A549 (cell line): ENCODE data around the gene PLCL1. TPM values are rescaled to one million over a fixed set of nuclear protein-coding genes. Genes with fewer than 3 reads are reported as not detected.

ENCODE experiments used
- ATAC-seq, 2 experiments: fragments of 200-7000 bp in 1 of 2; fragments of >200 bp in 1 of 2; cut with Nextera tagmentation in 1 of 2; cut with Tn5 transposase in 1 of 2; 3 replicates each; pipeline versions ENCODE4 v1.8.0 to v1.9.1; 2018 to 2020; ENCODE audit warnings: mild to moderate bottlenecking in 1 of 2, moderate library complexity in 1 of 2
- CTCF ChIA-PET: fragments of 300-600 bp; sonication (Branson Sonifier 250); formaldehyde crosslinking; extraction: SDS; loops from one replicate; lab custom pipeline; 2021; ENCODE audit warnings: antibody characterized with exemption, inconsistent platforms; lab: Yijun Ruan, JAX
- POLR2A ChIA-PET: fragments of 350-600 bp; formaldehyde crosslinking; extraction: SDS; loops from one replicate; lab custom pipeline; 2021; ENCODE audit warnings: antibody characterized with exemption, inconsistent platforms; lab: Yijun Ruan, JAX
- DNase-seq, 2 experiments: peaks; one replicate each; pipeline versions ENCODE4 v3.0.0 to v3.0.0-alpha.2; 2011 to 2016; ENCODE audit warnings: low read depth in 1 of 2, low spot score in 1 of 2
- FAIRE-seq: peaks from 2 replicates; lab custom pipeline; 2011; peaks lifted over from hg19 to GRCh38; lab: Jason Lieb, UNC
- H3K27ac ChIP-seq, 2 experiments: fragments of >200 bp; sonication (Bioruptor Twin); formaldehyde crosslinking; 3 replicates each; pipeline ENCODE4 v1.5.1; 2016 to 2017
- H3K4me1 ChIP-seq: fragments of >200 bp; sonication (Bioruptor Twin); formaldehyde crosslinking; 3 replicates; pipeline ENCODE4 v1.6.1; 2016
- H3K4me2 ChIP-seq: fragments of >200 bp; sonication (Bioruptor Twin); formaldehyde crosslinking; 3 replicates; pipeline ENCODE4 v1.6.1; 2016
- H3K4me3 ChIP-seq: fragments of >200 bp; sonication (Bioruptor Twin); formaldehyde crosslinking; 3 replicates; pipeline ENCODE4 v1.5.1; 2016
- H3K9me3 ChIP-seq: fragments of >200 bp; sonication (Bioruptor Twin); formaldehyde crosslinking; 3 replicates; pipeline ENCODE4 v1.6.1; 2016
- CBX8 ChIP-seq: fragments of 200-600 bp; sonication (generic); IDR thresholded peaks from 2 replicates; pipeline ENCODE4 v1.6.1; 2016
- EP300 ChIP-seq, 2 experiments: fragments of >200 bp; sonication (Bioruptor Twin); formaldehyde crosslinking; IDR thresholded peaks; 2 replicates in 1 of 2; 3 replicates in 1 of 2; pipeline ENCODE4 v1.6.1; 2016 to 2017
- ESRRA ChIP-seq: fragments of 150-350 bp; IDR thresholded peaks from 2 replicates; pipeline ENCODE4 v1.6.1; 2014; ENCODE audit warnings: mild to moderate bottlenecking, low read length, borderline replicate concordance
- GATA3 ChIP-seq: IDR thresholded peaks from 2 replicates; pipeline ENCODE4 v1.6.1; 2012; ENCODE audit warnings: borderline replicate concordance
- HOXB13 ChIP-seq: fragments of 250-450 bp; sonication (Bioruptor Pico); IDR thresholded peaks from 2 replicates; pipeline ENCODE4 v1.5.0; 2020; ENCODE audit warnings: low read depth, mild to moderate bottlenecking, moderate library complexity
- MAZ ChIP-seq: fragments of 150-350 bp; IDR thresholded peaks from 2 replicates; pipeline ENCODE4 v1.6.1; 2014; ENCODE audit warnings: antibody characterized with exemption, low read depth, low read length, borderline replicate concordance
- MYC ChIP-seq: IDR thresholded peaks from 2 replicates; pipeline ENCODE4 v1.6.1; 2012; ENCODE audit warnings: mild to moderate bottlenecking, inconsistent platforms, low read length, improper control_type of control experiment, borderline replicate concordance
- NFE2L2 ChIP-seq: fragments of 150-350 bp; conservative IDR thresholded peaks from 2 replicates; pipeline ENCODE4 v1.6.1; 2014; ENCODE audit warnings: low read length
- RAD21 ChIP-seq, 2 experiments: fragments of >200 bp in 1 of 2; sonication (Bioruptor Twin) in 1 of 2; formaldehyde crosslinking in 1 of 2; IDR thresholded peaks in 1 of 2; conservative IDR thresholded peaks in 1 of 2; 2 replicates in 1 of 2; 3 replicates in 1 of 2; pipeline ENCODE4 v1.6.1; 2012 to 2018; ENCODE audit warnings: inconsistent platforms in 1 of 2
- RARB ChIP-seq: fragments of 250-450 bp; sonication (Bioruptor Pico); IDR thresholded peaks from 2 replicates; pipeline ENCODE4 v1.8.0; 2021; ENCODE audit warnings: mild to moderate bottlenecking, moderate library complexity
- RCOR1 ChIP-seq: fragments of 150-350 bp; IDR thresholded peaks from 2 replicates; pipeline ENCODE4 v1.6.1; 2014; ENCODE audit warnings: antibody characterized with exemption, low read length, low read depth
- RNF2 ChIP-seq: fragments of 200-600 bp; sonication (generic); IDR thresholded peaks from 2 replicates; pipeline ENCODE4 v1.6.1; 2016; ENCODE audit warnings: low read depth, mild to moderate bottlenecking, antibody characterized with exemption, moderate library complexity, borderline replicate concordance
- TP53 ChIP-seq: fragments of 250-450 bp; sonication (Bioruptor Pico); IDR thresholded peaks from 2 replicates; pipeline ENCODE4 v1.5.0; 2021; ENCODE audit warnings: mild to moderate bottlenecking, moderate library complexity
- ZC3H11A ChIP-seq: fragments of 450-650 bp; IDR thresholded peaks from 2 replicates; pipeline ENCODE4 v1.6.1; 2014; ENCODE audit warnings: antibody characterized with exemption, mild to moderate bottlenecking
- WGBS: methylation state at CpG from one replicate; pipeline ENCODE4 v1.1.6; 2017; ENCODE audit errors: missing lambda C conversion rate; 5-methylcytosine and 5-hydroxymethylcytosine counted together
- polyA plus RNA-seq, 4 experiments: library from polyadenylated mRNA; depleted of rRNA in 3 of 4; stranded (reverse); fragments of >200 nt; fragmentation: RNase III in 1 of 4; extraction: RNeasy Plus Mini Kit Qiagen cat#74134 plus additional on column Dnase treatment in 1 of 4; gene quantifications; 2 replicates in 3 of 4; 3 replicates in 1 of 4; pipeline ENCODE4 v1.2.3, GENCODE V29; 2011 to 2017
- TF ChIP-seq, protein P1 (sequence below): fragments of 200-600 bp; sonication (generic); IDR thresholded peaks from 2 replicates; pipeline ENCODE4 v1.6.1; 2016; ENCODE audit warnings: antibody characterized with exemption, mild to moderate bottlenecking, moderate library complexity
- TF ChIP-seq, protein P2 (sequence below): fragments of 450-650 bp; IDR thresholded peaks from 2 replicates; pipeline ENCODE4 v1.6.1; 2014; ENCODE audit warnings: antibody characterized with exemption
- TF ChIP-seq, protein P3 (sequence below): fragments of >200 bp; sonication (Bioruptor Twin); formaldehyde crosslinking; IDR thresholded peaks from 3 replicates; pipeline ENCODE4 v1.6.1; 2016
- TF ChIP-seq, protein P4 (sequence below): fragments of >200 bp; sonication (Bioruptor Twin); formaldehyde crosslinking; IDR thresholded peaks from 2 replicates; pipeline ENCODE4 v1.6.1; 2016

PLCL1 gene
- polyA plus RNA-seq, 2 of the 4 experiments (the other 2 are of a cell fraction) = 0.03 TPM

DNA sequence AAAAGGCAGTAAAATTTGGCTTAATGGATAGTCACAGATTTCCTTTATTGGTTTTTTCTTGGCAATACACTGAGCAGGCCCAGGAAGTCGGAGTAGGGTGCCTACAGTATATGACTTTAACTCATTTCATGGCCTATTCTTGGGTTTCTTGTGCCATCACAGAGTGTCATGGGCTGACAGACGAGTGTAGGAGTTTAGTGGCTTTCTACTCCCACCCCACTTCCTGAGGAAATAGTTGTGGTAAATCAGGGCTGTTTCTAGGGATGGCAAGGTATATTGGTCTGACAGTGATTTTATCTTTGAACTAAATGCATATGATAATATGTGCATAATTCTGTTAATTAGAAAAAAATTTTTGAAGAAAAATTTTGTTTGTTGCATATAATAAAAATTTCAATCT, 100.1 kb downstream of the PLCL1 start:
- H3K4me2 ChIP-seq = no peak overlapping the region
- no peaks in the 10 kb centered on the region for H3K4me1 ChIP-seq
- CTCF ChIA-PET = no interaction called here
- DNase-seq = no peak
- WGBS = 4% methylated on average over 2 of the region's 2 CpGs
- FAIRE-seq = no peak
- TF ChIP-seq GATA3 (no peak), ESRRA (no peak), MAZ (no peak), RCOR1 (no peak), MYC (no peak), TP53 (no peak), RAD21 (conservative IDR thresholded peaks at IDR 0.05 in 1 of 2, IDR thresholded peaks at IDR 0.05 in 1 of 2) (no peak), CBX8 (no peak), ZC3H11A (no peak), NFE2L2 (no peak), EP300 (IDR thresholded peaks at IDR 0.05) (no peak), RARB (CRISPR knock-in tag) (no peak), HOXB13 (CRISPR knock-in tag) (no peak), RNF2 (no peak)
- TF ChIP-seq, protein P1, sequence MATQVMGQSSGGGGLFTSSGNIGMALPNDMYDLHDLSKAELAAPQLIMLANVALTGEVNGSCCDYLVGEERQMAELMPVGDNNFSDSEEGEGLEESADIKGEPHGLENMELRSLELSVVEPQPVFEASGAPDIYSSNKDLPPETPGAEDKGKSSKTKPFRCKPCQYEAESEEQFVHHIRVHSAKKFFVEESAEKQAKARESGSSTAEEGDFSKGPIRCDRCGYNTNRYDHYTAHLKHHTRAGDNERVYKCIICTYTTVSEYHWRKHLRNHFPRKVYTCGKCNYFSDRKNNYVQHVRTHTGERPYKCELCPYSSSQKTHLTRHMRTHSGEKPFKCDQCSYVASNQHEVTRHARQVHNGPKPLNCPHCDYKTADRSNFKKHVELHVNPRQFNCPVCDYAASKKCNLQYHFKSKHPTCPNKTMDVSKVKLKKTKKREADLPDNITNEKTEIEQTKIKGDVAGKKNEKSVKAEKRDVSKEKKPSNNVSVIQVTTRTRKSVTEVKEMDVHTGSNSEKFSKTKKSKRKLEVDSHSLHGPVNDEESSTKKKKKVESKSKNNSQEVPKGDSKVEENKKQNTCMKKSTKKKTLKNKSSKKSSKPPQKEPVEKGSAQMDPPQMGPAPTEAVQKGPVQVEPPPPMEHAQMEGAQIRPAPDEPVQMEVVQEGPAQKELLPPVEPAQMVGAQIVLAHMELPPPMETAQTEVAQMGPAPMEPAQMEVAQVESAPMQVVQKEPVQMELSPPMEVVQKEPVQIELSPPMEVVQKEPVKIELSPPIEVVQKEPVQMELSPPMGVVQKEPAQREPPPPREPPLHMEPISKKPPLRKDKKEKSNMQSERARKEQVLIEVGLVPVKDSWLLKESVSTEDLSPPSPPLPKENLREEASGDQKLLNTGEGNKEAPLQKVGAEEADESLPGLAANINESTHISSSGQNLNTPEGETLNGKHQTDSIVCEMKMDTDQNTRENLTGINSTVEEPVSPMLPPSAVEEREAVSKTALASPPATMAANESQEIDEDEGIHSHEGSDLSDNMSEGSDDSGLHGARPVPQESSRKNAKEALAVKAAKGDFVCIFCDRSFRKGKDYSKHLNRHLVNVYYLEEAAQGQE = no peak
- TF ChIP-seq, protein P2, sequence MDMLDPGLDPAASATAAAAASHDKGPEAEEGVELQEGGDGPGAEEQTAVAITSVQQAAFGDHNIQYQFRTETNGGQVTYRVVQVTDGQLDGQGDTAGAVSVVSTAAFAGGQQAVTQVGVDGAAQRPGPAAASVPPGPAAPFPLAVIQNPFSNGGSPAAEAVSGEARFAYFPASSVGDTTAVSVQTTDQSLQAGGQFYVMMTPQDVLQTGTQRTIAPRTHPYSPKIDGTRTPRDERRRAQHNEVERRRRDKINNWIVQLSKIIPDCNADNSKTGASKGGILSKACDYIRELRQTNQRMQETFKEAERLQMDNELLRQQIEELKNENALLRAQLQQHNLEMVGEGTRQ = no peak
- TF ChIP-seq, protein P3, sequence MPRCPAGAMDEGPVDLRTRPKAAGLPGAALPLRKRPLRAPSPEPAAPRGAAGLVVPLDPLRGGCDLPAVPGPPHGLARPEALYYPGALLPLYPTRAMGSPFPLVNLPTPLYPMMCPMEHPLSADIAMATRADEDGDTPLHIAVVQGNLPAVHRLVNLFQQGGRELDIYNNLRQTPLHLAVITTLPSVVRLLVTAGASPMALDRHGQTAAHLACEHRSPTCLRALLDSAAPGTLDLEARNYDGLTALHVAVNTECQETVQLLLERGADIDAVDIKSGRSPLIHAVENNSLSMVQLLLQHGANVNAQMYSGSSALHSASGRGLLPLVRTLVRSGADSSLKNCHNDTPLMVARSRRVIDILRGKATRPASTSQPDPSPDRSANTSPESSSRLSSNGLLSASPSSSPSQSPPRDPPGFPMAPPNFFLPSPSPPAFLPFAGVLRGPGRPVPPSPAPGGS = no peak
- ATAC-seq = no peak
- no peaks in the 10 kb centered on the region for H3K9me3 ChIP-seq
- no peak overlapping the region for H3K27ac ChIP-seq
- no peak overlapping the region for H3K4me3 ChIP-seq
- POLR2A ChIA-PET = no interaction called here

DNA sequence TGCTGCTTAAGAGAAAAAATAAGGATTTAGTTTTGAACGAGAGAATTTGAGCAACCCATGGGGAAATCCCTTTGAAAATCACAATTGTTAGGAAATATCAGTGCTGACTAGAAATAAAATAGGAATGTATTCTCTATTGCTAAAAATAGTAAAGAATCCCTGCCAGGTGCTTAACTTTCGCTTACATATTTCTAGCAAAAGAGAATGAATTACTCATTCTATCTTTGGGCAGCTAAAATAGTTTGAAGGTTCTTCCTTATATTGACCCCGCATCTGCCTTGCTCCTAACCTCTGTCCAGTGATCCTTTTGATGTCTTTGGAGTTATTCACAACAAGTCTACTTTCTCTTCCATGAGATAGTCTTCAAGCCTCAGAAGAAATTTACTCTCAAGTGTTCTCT, 103.8 kb downstream of the PLCL1 start:
- Histone ChIP-seq H3K4me2 (no peak overlapping the region), H3K27ac (no peak overlapping the region), H3K4me1 (no peaks in the 10 kb centered on the region), H3K9me3 (no peaks in the 10 kb centered on the region), H3K4me3 (no peak overlapping the region)
- FAIRE-seq (no peak), DNase-seq (no peak), ATAC-seq (no peak)
- TF ChIP-seq, protein P4, sequence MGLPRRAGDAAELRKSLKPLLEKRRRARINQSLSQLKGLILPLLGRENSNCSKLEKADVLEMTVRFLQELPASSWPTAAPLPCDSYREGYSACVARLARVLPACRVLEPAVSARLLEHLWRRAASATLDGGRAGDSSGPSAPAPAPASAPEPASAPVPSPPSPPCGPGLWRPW = no peak
- TF ChIP-seq, protein P2 = no peak
- CTCF ChIA-PET = no interaction called here
- POLR2A ChIA-PET = no interaction called here
- WGBS = 4% methylated on average over 3 of the region's 3 CpGs
